Iris pigment epithelial cell (primary cell): Measurements from ENCODE around the gene LRRC74B.
A peak's percentile ranks its signal among the peaks of the same experiment; 100 is the strongest.
"Not testable (repeated sequence)": the region's sequence is repeated elsewhere in the genome, so short reads cannot be mapped to it uniquely, and the experiment has no call there.

Experiments used
- DNase-seq: peaks from one replicate; pipeline ENCODE4 v3.0.0-alpha.2; 2011; ENCODE audit warnings: low read depth

LRRC74B gene

GRCh38 chr22:21054714-21055563 lies 9.2 kb downstream of the LRRC74B start:
- no peak for DNase-seq

- DNase-seq: no peak
These were observed 9.8 kb downstream of the LRRC74B start for GRCh38 chr22:21055564-21055834.

GRCh38 chr22:21055880-21056319 lies 10.2 kb downstream of the LRRC74B start:
- no peak for DNase-seq

- not testable (repeated sequence) for DNase-seq
These were observed 14.6 kb downstream of the LRRC74B start for GRCh38 chr22:21060363-21060762.

GRCh38 chr22:21061660-21062321 lies 16.0 kb downstream of the LRRC74B start:
- DNase-seq: not testable (repeated sequence)

- DNase-seq: not testable (repeated sequence)
These were observed 18.7 kb downstream of the LRRC74B start for GRCh38 chr22:21064425-21064824.

GRCh38 chr22:21064917-21065864 lies 19.4 kb downstream of the LRRC74B start:
- DNase-seq: no peak

GRCh38 chr22:21067075-21067900 lies 21.5 kb downstream of the LRRC74B start:
- DNase-seq: no peak

- no peak for DNase-seq
These were observed 22.3 kb downstream of the LRRC74B start for GRCh38 chr22:21067901-21068680.

- DNase-seq: no peak
These were observed 23.0 kb downstream of the LRRC74B start for GRCh38 chr22:21068681-21069276.

GRCh38 chr22:21069375-21069774 lies 23.6 kb downstream of the LRRC74B start:
- no peak for DNase-seq

GRCh38 chr22:21070690-21071615 lies 25.2 kb downstream of the LRRC74B start:
- no peak for DNase-seq

- not testable (repeated sequence) for DNase-seq
These were observed 26.1 kb downstream of the LRRC74B start for GRCh38 chr22:21071796-21072195.

GRCh38 chr22:21073023-21073422 lies 27.3 kb downstream of the LRRC74B start:
- no peak for DNase-seq

GRCh38 chr22:21073482-21073881 lies 27.7 kb downstream of the LRRC74B start:
- DNase-seq: no peak

- DNase-seq: peak; percentile 55
These were observed 28.5 kb downstream of the LRRC74B start for GRCh38 chr22:21074102-21074715.

- DNase-seq: no peak
These were observed 29.9 kb downstream of the LRRC74B start for GRCh38 chr22:21075516-21076138.

- DNase-seq: no peak
These were observed 31.3 kb downstream of the LRRC74B start for GRCh38 chr22:21076912-21077625.
